SU-DHL-6 (cell line): ENCODE measurements around the gene COL23A1.
"Not testable (repeated sequence)": the region's sequence is repeated elsewhere in the genome, so short reads cannot be mapped to it uniquely, and the experiment has no call there.

Source experiments
- H2AFZ ChIP-seq: fragments of 200-600 bp; sonication (generic); 2 replicates; pipeline ENCODE4 v1.6.1; 2014; ENCODE audit warnings: low read depth, mild to moderate bottlenecking, moderate library complexity, mixed read lengths, antibody characterized with exemption, low read length; ENCODE audit not compliant: severe bottlenecking
- H3F3A ChIP-seq: fragments of 200-600 bp; shearing (Covaris generic); 2 replicates; pipeline ENCODE4 v1.6.0; 2016; ENCODE audit warnings: antibody characterized with exemption, mild to moderate bottlenecking; ENCODE audit not compliant: insufficient read depth
- H3K27ac ChIP-seq: fragments of 200-600 bp; sonication (generic); 2 replicates; pipeline ENCODE4 v1.5.1; 2016; ENCODE audit warnings: low read depth, mild to moderate bottlenecking, low read length, moderate library complexity, mixed read lengths
- H3K27me3 ChIP-seq: fragments of 200-600 bp; sonication (generic), shearing (Covaris generic); 2 replicates; pipeline ENCODE4 v1.6.0; 2014; ENCODE audit warnings: mild to moderate bottlenecking, low read length
- H3K36me3 ChIP-seq: fragments of 200-600 bp; sonication (generic); 2 replicates; pipeline ENCODE4 v1.6.1; 2014; ENCODE audit warnings: mild to moderate bottlenecking, low read length, mixed read lengths
- H3K4me2 ChIP-seq: fragments of 300-600, 200-600 bp; shearing (Covaris generic), sonication (generic); 2 replicates; pipeline ENCODE4 v1.6.0; 2014; ENCODE audit warnings: low read length, low read depth, mild to moderate bottlenecking; ENCODE audit not compliant: poor library complexity, severe bottlenecking
- H3K4me3 ChIP-seq: fragments of 200-600 bp; sonication (generic); 2 replicates; pipeline ENCODE4 v1.5.1; 2014; ENCODE audit warnings: antibody characterized with exemption, low read length, mild to moderate bottlenecking, mixed read lengths; ENCODE audit not compliant: insufficient read depth, poor library complexity, severe bottlenecking
- H3K79me2 ChIP-seq: fragments of 200-600 bp; sonication (generic); 2 replicates; pipeline ENCODE4 v1.6.1; 2014; ENCODE audit warnings: mild to moderate bottlenecking, low read length, moderate library complexity; ENCODE audit not compliant: insufficient read depth
- H3K9ac ChIP-seq: fragments of 200-600 bp; sonication (generic); 2 replicates; pipeline ENCODE4 v1.7.0; 2014; ENCODE audit warnings: mild to moderate bottlenecking, low read length
- H3K9me2 ChIP-seq: fragments of 200-600 bp; sonication (generic); replicated peaks from 2 replicates; pipeline ENCODE4 v1.6.1; 2014; ENCODE audit warnings: low read length; ENCODE audit not compliant: insufficient read depth
- H3K9me3 ChIP-seq: fragments of 200-600 bp; sonication (generic); 2 replicates; pipeline ENCODE4 v1.6.1; 2014; ENCODE audit warnings: low read length, mixed read lengths; ENCODE audit not compliant: insufficient read depth
- H4K20me1 ChIP-seq: fragments of 200-600 bp; sonication (generic); 2 replicates; pipeline ENCODE4 v1.6.1; 2014; ENCODE audit warnings: low read depth, mild to moderate bottlenecking, antibody characterized with exemption, low read length, moderate library complexity, mixed read lengths
- EZH2phosphoT487 ChIP-seq: fragments of 200-600 bp; sonication (generic), shearing (Covaris generic); conservative IDR thresholded peaks from 2 replicates; pipeline ENCODE4 v1.6.1; 2018; ENCODE audit warnings: mild to moderate bottlenecking, antibody characterized with exemption, low read length, moderate library complexity, mixed read lengths
- TF ChIP-seq, protein P1 (sequence below): fragments of 200-600 bp; sonication (generic); IDR thresholded peaks from one replicate; pipeline ENCODE4 v1.5.1; 2017; ENCODE audit warnings: antibody characterized with exemption, mild to moderate bottlenecking, low read length, moderate library complexity; ENCODE audit not compliant: insufficient read depth, poor library complexity, severe bottlenecking

The COL23A1 gene

DNA sequence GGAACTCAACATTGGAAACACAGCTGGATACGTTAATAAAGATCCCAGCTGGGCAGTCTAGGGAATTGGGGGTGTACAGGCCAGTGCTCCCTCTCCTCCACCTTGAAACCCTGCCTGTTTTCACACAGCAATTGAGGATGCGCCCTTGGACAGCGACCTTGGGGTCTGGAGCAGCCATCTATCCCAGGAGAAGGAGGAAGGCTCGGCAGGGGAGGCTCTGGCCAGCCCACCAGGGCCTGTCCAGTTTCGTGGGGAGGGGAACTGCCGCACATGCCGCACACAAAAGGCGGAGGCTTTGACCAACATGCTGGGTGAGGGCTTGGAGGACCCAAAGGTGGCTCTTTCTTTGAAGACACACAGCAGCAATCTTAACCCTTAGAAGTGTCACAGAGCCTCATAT is 1.4 kb downstream of the COL23A1 start:
- Histone ChIP-seq H3K79me2 (no peaks in the 10 kb centered on the region), H3F3A (no peaks in the 10 kb centered on the region), H3K36me3 (no peaks in the 10 kb centered on the region), H3K4me2 (no peak overlapping the region), H3K9me2 (no peaks in the 10 kb centered on the region), H2AFZ (no peak overlapping the region), H3K9ac (no peak overlapping the region), H3K27ac (no peak overlapping the region), H3K9me3 (no peaks in the 10 kb centered on the region), H3K27me3 (no peaks in the 10 kb centered on the region), H4K20me1 (no peaks in the 10 kb centered on the region), H3K4me3 (no peak overlapping the region)
- TF ChIP-seq, protein P1, sequence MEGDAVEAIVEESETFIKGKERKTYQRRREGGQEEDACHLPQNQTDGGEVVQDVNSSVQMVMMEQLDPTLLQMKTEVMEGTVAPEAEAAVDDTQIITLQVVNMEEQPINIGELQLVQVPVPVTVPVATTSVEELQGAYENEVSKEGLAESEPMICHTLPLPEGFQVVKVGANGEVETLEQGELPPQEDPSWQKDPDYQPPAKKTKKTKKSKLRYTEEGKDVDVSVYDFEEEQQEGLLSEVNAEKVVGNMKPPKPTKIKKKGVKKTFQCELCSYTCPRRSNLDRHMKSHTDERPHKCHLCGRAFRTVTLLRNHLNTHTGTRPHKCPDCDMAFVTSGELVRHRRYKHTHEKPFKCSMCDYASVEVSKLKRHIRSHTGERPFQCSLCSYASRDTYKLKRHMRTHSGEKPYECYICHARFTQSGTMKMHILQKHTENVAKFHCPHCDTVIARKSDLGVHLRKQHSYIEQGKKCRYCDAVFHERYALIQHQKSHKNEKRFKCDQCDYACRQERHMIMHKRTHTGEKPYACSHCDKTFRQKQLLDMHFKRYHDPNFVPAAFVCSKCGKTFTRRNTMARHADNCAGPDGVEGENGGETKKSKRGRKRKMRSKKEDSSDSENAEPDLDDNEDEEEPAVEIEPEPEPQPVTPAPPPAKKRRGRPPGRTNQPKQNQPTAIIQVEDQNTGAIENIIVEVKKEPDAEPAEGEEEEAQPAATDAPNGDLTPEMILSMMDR = no peak
- TF ChIP-seq EZH2phosphoT487 = no peak

DNA sequence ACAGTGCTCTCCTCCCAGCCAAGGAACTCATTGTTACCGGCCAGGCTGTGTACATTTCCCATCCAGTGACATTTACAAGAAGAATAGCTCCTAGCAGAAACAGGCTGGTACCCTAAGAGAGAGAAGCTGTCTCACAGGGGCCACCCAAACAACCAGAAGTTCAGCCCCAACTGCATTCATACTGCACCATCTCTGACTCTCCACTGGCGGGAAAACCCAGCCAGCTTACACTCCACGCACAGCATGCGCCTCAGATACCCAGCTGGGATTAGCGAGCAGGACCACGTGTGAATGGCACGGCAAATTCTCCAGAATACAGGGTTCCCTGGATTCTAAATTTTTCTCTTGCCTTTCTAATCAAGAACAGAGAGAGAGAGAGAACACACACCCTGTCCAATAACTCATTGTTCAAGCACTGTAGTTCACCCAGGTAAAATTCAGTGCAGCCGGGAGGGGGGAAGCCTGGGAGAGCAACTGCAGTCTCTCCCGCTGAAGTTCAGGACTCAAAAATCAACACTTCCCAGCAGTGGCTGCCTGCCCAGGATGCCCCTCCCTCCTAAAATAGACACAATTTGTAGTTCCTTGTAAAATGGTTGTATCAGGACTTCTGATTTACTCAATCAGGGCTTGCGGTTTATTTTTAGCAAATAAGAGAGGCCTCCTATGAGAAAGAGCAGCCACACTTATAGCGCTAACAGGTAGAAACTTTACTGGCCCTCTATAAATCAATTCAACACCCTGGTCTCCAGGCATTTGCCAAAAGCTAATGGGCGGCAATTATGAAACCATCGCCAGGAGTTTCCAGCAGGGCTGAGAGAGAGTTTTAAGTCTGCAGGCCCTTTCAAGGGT is 2.2 kb downstream of the COL23A1 start:
- H3K4me2 ChIP-seq = no peak overlapping the region
- H3F3A ChIP-seq = no peaks in the 10 kb centered on the region
- H3K27me3 ChIP-seq = no peaks in the 10 kb centered on the region
- H2AFZ ChIP-seq = no peak overlapping the region
- no peak overlapping the region for H3K27ac ChIP-seq
- H3K79me2 ChIP-seq = no peaks in the 10 kb centered on the region
- TF ChIP-seq, protein P1 = no peak
- TF ChIP-seq EZH2phosphoT487 = no peak
- no peaks in the 10 kb centered on the region for H4K20me1 ChIP-seq
- no peaks in the 10 kb centered on the region for H3K9me3 ChIP-seq
- H3K9ac ChIP-seq = no peak overlapping the region
- H3K4me3 ChIP-seq = no peak overlapping the region
- H3K9me2 ChIP-seq = no peaks in the 10 kb centered on the region
- no peaks in the 10 kb centered on the region for H3K36me3 ChIP-seq

DNA sequence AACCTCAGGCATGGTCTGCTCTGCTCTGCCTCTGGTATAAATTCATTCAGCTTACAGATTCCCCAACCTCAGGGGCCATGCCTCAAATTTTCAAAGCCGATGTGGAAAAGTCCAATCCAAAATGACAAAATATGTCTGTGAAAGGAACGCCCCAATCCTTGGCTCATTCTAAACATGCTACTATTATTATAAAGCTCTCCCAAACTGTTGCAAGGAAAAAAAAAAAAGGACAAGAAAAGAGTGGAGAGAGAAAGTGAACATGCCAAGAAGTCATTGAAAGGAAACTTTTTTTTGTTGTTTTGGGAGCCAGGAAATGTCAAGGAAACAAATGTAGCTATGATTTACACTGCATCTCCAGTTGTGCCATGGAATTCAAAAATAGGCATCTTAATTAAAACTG is 3.8 kb downstream of the COL23A1 start:
- Histone ChIP-seq H3K9me2 (no peaks in the 10 kb centered on the region), H3K79me2 (no peaks in the 10 kb centered on the region), H3K4me3 (no peak overlapping the region), H3K9me3 (no peaks in the 10 kb centered on the region), H3K27me3 (no peaks in the 10 kb centered on the region), H3F3A (no peaks in the 10 kb centered on the region), H2AFZ (no peak overlapping the region), H3K36me3 (no peaks in the 10 kb centered on the region), H3K27ac (no peak overlapping the region), H4K20me1 (no peaks in the 10 kb centered on the region), H3K9ac (no peak overlapping the region), H3K4me2 (no peak overlapping the region)
- TF ChIP-seq, protein P1 = no peak
- no peak for TF ChIP-seq EZH2phosphoT487

DNA sequence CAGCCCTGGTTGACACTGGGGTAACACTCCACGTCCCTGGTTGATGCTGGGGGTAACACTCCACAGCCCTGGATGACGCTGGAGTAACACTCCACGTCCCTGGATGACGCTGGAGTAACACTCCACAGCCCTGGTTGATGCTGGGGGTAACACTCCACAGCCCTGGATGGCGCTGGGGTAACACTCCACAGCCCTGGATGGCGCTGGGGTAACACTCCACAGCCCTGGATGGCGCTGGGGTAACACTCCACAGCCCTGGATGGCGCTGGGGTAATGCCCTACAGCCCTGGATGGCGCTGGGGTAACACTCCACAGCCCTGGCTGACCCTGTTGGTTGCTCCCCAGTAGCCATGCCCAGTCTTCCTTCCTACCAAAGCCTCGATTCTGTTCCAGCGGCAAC is 4.8 kb downstream of the COL23A1 start:
- H3K79me2 ChIP-seq, H3F3A ChIP-seq, H4K20me1 ChIP-seq, H3K9ac ChIP-seq, H3K9me2 ChIP-seq, H2AFZ ChIP-seq, H3K27ac ChIP-seq, H3K9me3 ChIP-seq, H3K4me2 ChIP-seq, H3K4me3 ChIP-seq, H3K27me3 ChIP-seq, H3K36me3 ChIP-seq: not testable (repeated sequence)
